Ureter (tissue), 1 donor: ENCODE results near the gene WNK2. TPM values are rescaled to one million over a fixed set of nuclear protein-coding genes. Genes with fewer than 3 reads are reported as not detected.
A peak's percentile ranks its signal among the peaks of the same experiment; 100 is the strongest.

Experiments
- DNase-seq: peaks from one replicate; pipeline ENCODE4 v3.0.0-alpha.2; 2020; ENCODE audit warnings: low spot score
- total RNA-seq: library from RNA; stranded (reverse); gene quantifications from one replicate; pipeline ENCODE4 v1.2.4, GENCODE V29; 2023
- donor health status: DM: yes; HTN: yes; CAD: no.

WNK2 gene
- total RNA-seq, 1 donor from 2014 or later: 40.0 TPM

DNA sequence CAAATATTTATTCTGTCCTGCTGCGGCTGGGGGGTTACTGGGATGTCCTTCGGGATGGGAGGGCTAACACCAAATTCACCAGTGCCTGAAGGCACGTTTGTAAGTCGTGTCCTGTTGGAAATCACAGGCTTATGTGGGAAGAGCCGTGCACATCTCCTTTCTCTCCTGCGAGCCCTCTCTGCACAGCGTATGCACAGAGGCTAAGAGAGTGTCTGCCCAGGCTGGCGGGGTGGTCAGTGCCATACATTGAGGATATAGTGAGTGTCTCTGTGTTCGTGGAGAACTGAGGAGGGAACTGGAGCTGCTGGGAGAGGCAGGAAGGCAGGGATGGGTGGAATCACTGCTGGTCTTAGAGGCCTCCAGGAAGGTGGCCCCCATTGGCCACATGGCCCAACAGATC is 110.1 kb downstream of the WNK2 start:
- no peak for DNase-seq

DNA sequence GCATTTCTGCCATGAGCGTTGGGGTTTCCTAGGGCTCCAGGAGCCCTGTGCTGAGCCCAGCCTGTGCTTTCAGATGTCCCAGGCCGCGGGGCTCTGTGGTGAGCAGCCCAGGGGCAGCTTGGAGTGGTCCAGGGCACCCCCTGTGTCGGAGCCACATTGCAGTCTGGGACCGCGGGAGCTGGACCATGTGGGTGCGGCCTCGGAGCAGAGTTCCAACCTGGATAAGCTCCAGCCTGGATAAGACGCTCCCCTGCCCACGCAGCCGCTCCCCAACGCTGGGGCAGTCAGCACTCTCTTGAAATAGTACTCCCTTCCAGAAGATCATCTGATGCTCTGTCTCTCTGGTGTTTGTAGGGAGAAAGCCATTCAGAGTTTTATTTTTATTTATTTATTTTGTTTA is 111.1 kb downstream of the WNK2 start:
- no peak for DNase-seq

GRCh38 chr9:93295456-93296076 is 111.6 kb downstream of the WNK2 start:
- no peak for DNase-seq

GRCh38 chr9:93296889-93297480 is 113.0 kb downstream of the WNK2 start:
- DNase-seq: no peak

DNA sequence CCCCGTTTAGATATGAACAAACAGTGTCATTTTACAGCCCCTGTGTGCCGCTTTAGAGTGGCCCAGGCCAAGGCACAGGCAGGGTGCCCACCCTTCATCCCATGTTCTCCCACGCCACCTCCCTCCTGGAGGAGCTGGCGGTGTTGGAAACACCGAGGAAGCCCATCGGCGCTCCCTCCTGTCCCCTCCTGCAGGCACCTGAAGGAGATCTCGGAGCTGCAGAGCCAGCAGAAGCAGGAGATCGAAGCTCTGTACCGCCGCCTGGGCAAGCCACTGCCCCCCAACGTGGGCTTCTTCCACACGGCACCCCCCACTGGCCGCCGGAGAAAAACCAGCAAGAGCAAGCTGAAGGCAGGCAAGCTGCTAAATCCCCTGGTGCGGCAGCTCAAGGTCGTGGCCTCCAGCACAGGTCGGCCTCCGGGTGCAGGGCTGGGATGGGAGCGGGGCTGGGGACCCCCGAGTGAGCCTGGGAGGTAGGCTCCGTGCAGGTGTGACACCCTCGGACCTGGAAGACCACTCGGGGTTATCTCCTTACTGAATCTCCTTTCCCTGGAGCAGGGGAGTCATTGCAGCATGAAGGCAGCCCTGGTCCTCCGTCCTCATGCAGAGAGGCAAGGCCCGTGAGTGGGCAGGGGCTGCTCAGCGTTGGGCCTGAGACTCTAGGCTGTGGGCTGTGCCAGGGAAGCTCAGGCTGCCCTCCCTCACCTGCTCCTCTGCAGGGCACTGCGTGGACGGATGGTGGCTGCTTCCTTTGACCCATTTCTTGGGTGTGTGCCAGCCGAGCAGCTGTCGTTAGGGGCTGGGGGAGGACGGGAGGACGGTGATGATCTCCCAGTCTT is 113.9 kb downstream of the WNK2 start:
- no peak for DNase-seq

GRCh38 chr9:93298498-93299417 is 114.8 kb downstream of the WNK2 start:
- no peak for DNase-seq

DNA sequence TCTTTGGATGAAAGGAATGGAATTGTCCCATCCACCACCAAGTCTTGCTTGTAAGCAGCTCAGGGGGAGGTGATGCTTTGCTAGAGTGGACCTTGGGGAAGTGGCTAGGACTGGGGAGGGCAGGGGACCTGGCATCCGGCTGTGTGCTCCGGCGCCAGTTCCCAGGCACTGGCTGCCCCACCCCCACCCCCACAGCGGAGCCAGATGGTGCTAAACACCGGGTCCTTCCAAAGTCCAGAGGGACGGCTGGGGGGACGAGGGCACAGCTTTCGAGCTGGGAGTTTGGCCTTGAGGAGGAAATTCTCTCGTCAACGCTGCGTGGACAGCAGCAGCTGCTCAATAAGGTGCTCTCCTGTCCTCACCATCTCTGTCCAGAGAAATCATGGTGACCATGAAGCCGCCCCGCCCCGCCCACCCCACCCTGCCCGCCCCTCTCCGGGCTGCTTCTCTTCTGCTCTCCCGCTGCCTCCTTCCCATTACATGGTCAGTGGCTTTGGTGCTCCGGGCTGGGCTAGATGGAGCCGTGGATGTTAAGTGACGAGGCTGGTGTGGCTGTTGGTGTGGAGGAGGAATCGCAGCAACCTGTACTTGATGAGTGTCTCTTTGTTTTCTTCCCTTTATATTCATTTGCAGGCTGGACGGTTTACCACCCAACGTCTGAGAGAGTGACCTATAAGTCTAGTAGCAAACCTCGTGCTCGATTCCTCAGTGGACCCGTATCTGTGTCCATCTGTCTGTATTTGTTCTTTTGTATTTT is 115.7 kb downstream of the WNK2 start:
- DNase-seq: no peak

DNA sequence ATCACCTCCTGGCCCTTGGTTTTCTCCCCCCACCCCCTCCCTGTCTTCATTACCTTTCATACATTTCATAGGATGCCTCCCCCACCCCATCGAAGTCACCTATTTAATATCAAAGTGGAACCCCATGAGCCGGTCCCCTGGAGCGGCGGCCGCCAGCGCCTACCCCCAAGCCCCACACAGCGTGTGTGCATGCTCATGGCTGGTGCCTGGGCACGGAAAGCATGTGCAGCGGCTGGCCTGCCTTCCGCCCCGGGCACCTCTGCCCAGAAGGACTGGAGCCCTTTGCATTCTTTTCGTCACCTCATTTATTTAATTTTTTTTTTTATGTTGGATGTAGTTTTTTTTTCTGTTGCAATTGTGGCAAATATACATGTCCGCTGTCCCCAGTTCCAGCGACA is 116.2 kb downstream of the WNK2 start:
- no peak for DNase-seq

DNA sequence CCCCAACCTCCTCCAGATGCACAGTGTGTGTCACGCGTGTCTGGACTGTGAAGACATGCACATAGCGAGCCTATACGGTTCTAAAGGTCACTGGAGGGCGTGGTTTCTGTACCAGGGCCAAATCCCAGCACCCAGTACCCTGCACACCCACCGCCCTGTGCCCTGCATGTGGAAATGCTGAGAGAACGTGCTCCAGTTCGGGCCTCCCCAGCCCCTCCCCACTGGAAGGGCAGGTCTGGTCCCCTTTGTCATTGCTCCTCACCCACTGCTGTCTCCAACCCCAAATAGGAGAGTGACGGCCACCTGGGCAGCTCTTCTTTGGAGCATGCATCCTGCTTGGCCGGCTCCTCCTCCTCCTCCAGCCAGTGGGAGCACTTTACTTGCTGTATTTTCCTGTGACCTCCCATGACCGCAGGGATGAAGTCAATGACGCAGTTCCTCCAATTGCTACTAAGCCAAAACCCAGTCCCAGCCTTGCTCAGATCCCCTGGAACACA is 116.7 kb downstream of the WNK2 start:
- DNase-seq: no peak

GRCh38 chr9:93301291-93301811 is 117.4 kb downstream of the WNK2 start:
- DNase-seq: no peak

DNA sequence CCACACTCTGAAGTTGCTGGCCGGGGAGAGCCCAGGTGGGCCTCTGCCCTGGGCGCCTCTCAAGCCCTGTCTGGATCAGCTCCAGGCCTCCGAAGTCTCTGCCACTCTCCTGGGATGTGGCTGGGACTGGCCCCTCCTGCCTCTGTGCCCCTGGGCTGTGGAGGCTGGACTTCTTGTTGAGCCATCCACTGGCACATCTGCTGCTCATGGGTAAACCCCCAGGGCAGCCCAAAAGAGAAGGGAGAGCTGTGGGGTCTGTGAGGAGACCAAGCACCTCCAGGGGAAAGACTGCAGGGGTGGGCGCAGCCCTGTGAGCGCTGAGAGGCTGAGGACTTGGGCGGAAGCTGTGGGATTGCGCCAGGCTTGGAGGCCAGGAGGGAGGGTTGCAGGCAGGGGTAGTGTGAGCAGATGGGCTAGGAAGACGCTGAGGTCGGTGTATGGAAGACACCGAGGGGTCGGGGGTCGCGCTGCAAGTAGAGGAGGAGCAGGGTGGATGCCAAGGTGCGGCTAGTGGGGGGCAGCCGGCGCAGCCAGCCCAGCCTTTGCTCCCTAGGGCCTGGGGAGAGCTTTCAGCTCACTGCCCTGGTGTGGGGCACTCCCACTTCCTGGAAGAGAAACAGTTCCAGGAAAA is 118.1 kb downstream of the WNK2 start:
- DNase-seq: no peak

DNA sequence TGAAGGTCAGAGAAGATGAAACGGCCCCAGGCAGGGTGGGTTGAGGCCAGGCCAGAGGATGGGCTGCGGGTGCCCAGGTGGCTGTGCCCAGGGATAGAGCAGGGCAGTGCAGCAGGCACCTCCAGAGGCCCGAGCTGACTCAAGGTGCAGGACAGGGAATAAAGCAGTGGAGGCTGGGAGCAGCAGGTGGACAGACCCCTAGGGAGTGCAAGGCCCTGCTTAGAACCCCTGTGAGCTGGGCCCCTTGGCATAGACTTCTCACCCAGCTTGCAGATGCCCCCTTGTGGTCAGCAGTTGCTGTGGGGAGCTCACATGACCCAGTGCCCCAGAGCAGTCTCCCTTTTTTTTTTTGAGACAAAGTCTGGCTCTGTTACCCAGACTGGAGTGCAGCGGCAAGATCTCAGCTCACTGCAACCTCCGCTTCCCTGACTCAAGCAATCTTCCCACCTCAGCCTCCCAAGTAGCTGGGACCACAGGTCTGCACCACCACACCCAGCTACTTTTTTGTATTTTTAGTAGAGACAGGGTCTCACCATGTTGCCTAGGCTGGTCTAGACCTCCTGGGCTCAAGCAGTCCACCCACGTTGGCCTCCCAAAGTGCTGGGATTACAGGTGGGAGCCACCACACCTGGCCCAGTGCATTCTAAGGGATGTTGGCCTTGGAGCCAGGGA is 118.8 kb downstream of the WNK2 start:
- DNase-seq: no peak

GRCh38 chr9:93303258-93303771 is 119.4 kb downstream of the WNK2 start:
- DNase-seq: peak; percentile 20

DNA sequence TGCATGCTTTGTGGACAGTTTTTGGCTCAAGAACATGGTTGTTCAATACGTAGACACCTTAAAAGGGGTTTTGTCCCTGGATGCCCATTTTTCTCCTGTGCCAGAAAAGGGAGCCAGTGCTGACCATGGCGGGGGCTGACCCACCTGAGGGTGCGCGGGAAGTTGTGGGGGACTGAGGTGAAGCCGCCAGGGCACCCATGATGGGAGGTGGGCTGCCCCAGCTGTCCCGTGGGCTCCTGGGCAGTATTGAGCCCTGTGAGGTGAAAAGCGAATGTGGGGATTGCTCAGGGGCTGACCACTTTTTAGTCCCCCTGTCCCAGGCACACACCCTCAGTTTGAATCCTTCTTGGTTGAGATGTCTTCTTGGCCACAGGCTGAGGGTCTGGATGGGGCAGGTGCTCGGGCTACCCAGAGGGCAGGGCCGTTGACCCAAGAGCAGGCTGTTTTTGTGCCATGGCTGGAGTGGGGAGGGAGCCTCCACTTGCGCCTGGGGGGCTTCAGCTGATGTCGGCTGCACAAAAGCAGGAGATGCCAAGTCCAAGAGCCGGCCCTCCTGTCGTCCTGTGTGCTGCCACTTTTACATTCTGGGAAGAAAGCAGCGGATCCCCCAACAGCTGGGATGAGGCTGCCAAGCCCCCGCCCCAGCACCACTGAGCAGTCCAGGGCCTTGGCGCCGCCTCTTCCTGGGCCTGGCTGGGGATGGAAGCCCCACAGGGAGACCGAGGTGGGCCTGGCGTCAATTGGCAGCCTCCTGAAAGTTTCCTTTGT is 120.1 kb downstream of the WNK2 start:
- peak; percentile 42 for DNase-seq

DNA sequence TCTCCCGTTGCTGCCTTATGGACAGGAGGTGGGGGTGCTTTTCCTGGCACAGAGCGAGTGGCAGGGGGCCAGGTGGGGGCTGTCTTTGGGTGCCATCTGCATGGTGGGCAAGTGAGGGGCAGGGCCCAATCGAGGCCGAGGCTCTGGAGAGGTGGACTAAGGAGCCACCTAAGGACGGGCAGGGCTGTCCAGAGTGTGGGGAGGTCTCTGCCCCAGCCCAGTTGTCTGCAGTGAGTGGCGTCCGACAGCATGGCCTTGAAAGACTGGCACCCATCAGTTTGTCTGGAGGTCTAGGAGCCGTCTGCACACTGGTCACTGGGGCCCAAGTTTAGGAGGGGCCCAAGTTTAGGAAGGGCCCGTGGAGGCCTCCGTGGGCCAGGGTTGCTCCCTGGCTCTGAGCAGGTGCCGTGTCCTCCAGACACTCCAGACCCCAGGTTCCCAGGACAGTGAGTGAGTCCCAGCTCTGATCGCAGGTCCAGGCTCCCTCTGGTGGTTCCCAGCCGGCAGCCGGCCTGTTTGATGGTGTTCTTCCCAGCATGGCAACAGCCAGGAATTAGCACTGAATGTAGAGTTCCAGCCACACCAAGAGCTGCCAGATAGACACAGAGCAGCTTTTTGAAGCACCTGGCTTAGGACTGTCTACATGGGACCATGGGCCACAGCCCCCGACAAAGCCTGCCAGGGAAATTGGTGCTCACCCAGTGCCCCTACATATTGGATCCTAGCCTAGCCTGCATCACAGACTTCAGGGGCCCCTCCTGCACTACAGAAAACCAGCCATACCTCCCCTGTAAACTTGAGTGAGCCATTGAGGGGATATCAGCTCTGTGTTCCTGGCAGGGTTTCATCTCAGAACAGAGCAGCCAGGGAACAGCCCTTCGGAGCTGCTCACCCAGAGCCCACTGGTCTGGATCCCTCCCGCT is 120.9 kb downstream of the WNK2 start:
- peak; percentile 63 for DNase-seq

- no peak for DNase-seq
Measured at GRCh38 chr9:93305497-93306020, 121.6 kb downstream of the WNK2 start.

- peak; percentile 29 for DNase-seq
Measured at GRCh38 chr9:93306081-93306480, 122.1 kb downstream of the WNK2 start.
